ENCODE results near the gene CACNA1G.

Gene CACNA1G

DNA sequence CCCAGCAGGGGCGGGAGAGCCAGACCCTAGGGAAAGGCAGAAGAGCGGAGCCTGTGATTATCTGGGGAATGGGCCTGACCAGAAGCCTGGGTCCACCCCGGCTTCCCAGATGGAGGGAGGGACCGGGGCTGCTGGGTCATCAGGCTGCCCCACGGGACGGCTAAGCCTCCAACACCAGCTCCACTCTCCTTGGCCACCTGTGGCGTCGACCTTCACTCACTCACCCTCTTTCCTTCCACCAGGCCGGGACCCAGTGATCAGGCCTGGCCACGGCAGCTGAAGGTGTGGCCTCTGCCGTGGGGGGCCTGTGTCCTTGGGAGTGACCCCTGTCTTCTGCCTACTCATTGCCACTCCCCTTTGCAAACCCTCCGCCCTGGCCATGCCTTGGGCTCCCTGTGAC is 51.8 kb downstream of the CACNA1G start:
- Mint-ChIP-seq H3K27ac (no peak overlapping the region), H3K9me3 (no peaks in the 10 kb centered on the region), H3K4me3 (no peak overlapping the region), H3K36me3 (ENCODE audit: low read depth) (no peaks in the 10 kb centered on the region), H3K27me3 (peaks cover 3% of the 10 kb centered on the region), H3K4me1 (ENCODE audit: low read depth) (peaks cover 6% of the 10 kb centered on the region)

DNA sequence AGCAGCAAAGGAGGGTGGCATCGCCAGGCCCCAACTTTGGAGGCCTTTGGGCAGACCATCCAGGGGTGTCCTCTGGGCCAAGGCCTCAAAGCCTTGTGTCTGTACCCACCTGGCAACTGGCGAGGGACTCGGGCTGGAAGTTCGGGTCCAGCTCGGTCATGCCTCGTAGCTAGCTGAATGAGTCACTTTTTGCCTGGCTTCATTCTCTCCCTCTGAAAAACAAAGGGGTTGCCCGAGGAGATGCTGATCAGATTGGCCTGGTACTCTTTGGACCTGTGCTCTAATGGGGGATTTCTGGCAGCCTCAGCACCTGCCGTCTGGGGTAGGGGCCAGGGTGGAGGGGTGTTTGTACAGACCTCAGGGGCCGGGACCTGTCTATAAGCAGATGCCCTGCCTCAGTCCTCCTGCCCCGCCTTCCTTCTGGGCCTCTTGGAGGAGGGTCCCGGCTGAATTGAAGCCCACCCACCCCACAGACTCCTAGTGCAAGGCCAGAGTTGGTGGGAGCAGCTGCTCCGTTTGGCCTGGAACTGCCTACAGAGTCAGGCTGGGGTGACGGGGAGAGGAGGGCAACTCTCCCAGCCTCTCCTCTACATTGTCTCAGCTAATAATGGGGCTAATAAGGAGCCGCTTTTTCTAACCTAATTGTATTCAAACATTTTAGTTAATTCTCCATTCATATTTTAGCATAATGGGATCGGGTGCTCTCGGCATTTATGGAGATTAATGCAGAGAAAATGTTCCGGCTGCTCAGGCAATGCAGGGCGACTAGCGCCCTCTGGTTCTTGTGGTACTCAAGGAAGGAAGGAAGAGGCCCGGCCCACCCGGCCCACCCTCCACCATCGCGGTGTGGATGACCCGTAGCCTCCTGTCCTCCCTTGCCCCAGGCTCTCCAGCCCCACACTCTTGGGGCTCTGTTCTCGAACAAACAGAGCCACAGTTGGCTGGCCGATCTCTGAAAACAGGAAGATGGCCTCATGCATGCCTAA is 52.8 kb downstream of the CACNA1G start:
- Mint-ChIP-seq H3K4me3 (no peak overlapping the region), H3K4me1 (ENCODE audit: low read depth) (peaks cover 6% of the 10 kb centered on the region), H3K9me3 (no peaks in the 10 kb centered on the region), H3K27ac (no peak overlapping the region), H3K36me3 (ENCODE audit: low read depth) (no peaks in the 10 kb centered on the region), H3K27me3 (peaks cover 3% of the 10 kb centered on the region)

DNA sequence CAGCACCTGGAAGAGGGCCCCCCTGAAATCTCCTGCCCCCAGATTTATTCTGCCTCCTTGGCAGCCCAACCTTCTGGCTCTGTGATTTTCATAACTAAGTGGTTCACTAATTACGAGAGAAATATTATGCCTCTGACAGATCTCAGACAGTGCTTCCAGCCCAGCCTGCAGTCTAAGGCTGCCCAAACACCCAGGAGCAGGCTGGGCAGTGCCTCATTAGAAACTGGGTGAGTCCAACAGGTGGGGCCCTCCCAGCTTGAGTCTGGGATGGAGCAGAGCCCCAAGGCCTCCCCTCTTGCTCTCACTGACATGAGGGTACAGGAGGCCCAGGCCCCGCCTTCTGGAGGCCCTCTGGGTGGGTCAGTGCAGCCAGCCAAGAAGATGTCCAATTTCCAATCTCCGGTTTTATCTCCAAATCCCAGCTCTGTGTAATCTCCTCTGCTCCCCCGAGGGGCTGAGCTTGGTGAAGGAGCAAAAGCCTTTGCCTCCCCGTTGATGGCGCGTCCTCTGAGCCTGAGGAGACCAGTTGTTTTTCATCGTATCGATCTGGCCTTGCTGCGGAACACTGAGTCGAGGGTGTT is 54.0 kb downstream of the CACNA1G start:
- H3K9me3 Mint-ChIP-seq = no peaks in the 10 kb centered on the region
- peaks cover 3% of the 10 kb centered on the region for H3K27me3 Mint-ChIP-seq
- H3K27ac Mint-ChIP-seq = no peak overlapping the region
- no peaks in the 10 kb centered on the region for H3K36me3 Mint-ChIP-seq (ENCODE audit: low read depth)
- no peak overlapping the region for H3K4me3 Mint-ChIP-seq
- H3K4me1 Mint-ChIP-seq (ENCODE audit: low read depth) = peaks cover 6% of the 10 kb centered on the region

DNA sequence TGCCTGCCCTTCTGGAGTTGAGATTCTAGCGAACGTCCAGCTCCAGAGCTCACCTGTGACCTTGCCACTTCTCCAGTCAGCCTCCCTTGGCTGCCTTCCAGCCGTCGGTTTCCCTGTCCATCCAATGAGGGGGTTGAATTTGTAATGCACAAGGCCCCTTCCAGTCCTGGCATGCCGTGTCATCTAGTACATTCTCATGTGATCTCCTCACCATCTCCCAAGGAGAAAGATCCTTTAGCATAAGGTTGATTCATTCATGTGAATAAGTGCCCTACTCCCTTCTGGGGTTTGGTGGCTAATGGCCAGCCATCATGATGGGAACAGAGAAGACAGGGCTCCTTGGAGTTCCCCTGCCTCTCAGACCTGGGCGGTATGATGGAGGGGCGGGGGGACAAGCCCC is 55.3 kb downstream of the CACNA1G start:
- Mint-ChIP-seq H3K4me3 (no peak overlapping the region), H3K36me3 (ENCODE audit: low read depth) (no peaks in the 10 kb centered on the region), H3K27me3 (peaks cover 3% of the 10 kb centered on the region), H3K27ac (no peak overlapping the region), H3K9me3 (no peaks in the 10 kb centered on the region), H3K4me1 (ENCODE audit: low read depth) (peaks cover 6% of the 10 kb centered on the region)

DNA sequence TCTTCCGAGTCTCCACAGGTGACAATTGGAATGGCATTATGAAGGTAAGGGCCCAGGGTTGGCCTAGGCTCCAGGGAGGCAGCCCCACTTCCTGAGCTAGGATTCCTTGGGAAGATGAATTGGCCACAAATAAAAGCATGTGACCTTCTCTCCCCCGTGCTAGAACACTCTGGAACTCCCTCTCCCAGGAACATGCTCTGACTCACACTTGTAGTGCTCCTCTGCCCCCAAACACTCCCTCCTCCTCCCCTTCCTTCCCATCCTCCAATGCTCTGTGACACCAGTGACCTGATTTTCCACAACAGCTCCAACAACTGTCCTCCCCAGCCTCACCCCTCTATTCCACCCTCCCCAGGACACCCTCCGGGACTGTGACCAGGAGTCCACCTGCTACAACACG is 57.8 kb downstream of the CACNA1G start:
- Mint-ChIP-seq H3K4me1 (ENCODE audit: low read depth) (peaks cover 6% of the 10 kb centered on the region), H3K27me3 (peaks cover 8% of the 10 kb centered on the region), H3K36me3 (ENCODE audit: low read depth) (no peaks in the 10 kb centered on the region)

DNA sequence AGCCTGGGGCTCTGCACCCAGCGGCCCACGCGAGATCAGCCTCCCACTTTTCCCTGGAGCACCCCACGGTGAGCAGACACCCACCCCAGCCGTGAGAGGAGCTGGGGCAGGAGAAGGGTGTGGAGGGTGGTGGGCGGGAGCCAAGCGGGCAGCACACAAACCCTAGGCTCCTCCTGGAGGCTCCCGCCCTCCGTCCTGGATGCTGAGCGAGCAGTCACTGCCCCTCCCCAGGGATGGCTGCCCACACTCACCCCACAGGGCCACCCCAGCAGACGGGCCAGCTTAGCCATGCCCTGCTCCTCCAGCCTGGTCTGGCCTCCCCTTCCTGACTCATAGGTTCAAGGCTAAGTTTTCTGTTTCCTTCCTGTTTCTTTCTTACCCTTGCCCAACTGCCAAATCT is 58.4 kb downstream of the CACNA1G start:
- Mint-ChIP-seq H3K4me3 (no peak overlapping the region), H3K9me3 (no peaks in the 10 kb centered on the region), H3K27me3 (peaks cover 11% of the 10 kb centered on the region), H3K36me3 (ENCODE audit: low read depth) (no peaks in the 10 kb centered on the region), H3K27ac (no peak overlapping the region), H3K4me1 (ENCODE audit: low read depth) (peaks cover 5% of the 10 kb centered on the region)

More for the DNA sequence above, 57.8 kb downstream of the CACNA1G start:
- H3K4me3 Mint-ChIP-seq = no peak overlapping the region
- no peak overlapping the region for H3K27ac Mint-ChIP-seq
- no peaks in the 10 kb centered on the region for H3K9me3 Mint-ChIP-seq

DNA sequence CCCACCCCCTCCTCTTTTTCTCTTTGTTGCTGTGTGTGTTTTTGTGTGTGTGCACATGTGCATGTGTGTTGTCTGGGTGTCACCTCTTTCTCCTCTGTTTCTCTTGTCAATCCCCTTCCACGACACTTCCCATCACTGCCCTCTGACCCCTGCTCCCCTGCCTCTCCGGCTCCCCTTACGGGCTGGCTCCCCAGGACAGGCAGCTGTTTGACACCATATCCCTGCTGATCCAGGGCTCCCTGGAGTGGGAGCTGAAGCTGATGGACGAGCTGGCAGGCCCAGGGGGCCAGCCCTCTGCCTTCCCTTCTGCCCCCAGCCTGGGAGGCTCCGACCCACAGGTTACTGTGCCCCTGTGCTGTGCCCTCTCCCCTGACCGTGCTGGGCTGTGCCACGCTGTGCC is 59.0 kb downstream of the CACNA1G start:
- no peaks in the 10 kb centered on the region for H3K9me3 Mint-ChIP-seq

DNA sequence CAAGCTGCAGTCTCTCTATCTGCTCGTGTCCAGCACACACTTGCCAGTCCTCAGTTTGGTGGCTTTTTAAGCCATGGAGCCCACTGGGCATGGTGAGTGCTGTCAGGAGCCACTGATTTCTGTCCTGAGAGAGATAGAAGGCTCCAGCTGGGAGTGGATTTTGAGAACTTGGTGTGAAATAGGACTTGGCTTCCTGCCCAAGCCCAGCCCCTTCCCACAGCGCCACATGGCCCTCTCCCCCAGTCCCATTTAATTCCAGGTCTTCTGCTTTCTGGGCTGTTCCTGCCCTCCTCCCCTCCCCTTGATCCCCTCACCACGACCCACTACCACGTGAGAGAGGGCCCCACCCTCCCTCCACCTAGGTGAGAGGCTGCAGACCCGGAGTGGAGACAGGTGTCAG is 59.7 kb downstream of the CACNA1G start:
- Mint-ChIP-seq H3K27ac (no peak overlapping the region), H3K36me3 (ENCODE audit: low read depth) (no peaks in the 10 kb centered on the region), H3K27me3 (peaks cover 9% of the 10 kb centered on the region), H3K9me3 (no peaks in the 10 kb centered on the region), H3K4me3 (no peak overlapping the region), H3K4me1 (ENCODE audit: low read depth) (no peaks in the 10 kb centered on the region)

More for the DNA sequence above, 59.0 kb downstream of the CACNA1G start:
- Mint-ChIP-seq H3K36me3 (ENCODE audit: low read depth) (no peaks in the 10 kb centered on the region), H3K27ac (no peak overlapping the region), H3K4me1 (ENCODE audit: low read depth) (no peaks in the 10 kb centered on the region), H3K27me3 (peaks cover 9% of the 10 kb centered on the region), H3K4me3 (no peak overlapping the region)

DNA sequence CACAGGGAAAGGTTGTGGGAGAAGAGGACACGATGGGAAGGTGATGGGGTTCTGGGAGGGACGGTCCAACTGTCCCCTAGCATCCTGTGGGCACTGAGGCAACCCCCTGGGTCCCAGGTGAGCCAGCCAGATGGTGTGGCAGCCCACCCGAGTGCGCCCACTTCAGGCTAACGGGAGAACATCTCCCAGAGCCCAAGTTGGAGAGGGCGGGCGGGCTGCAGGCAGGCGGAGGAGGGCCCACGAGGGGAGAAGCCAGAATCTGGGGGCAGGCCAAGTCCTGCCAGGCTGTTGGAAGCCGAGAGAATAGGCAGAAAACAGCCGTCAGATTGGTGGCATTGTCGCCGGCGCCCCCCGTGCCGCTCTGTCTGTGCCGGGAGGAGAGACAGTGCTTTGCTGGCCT is 60.3 kb downstream of the CACNA1G start:
- no peaks in the 10 kb centered on the region for H3K4me1 Mint-ChIP-seq (ENCODE audit: low read depth)
- H3K4me3 Mint-ChIP-seq = no peak overlapping the region
- peaks cover 9% of the 10 kb centered on the region for H3K27me3 Mint-ChIP-seq
- no peak overlapping the region for H3K27ac Mint-ChIP-seq
- H3K9me3 Mint-ChIP-seq = no peaks in the 10 kb centered on the region
- no peaks in the 10 kb centered on the region for H3K36me3 Mint-ChIP-seq (ENCODE audit: low read depth)

DNA sequence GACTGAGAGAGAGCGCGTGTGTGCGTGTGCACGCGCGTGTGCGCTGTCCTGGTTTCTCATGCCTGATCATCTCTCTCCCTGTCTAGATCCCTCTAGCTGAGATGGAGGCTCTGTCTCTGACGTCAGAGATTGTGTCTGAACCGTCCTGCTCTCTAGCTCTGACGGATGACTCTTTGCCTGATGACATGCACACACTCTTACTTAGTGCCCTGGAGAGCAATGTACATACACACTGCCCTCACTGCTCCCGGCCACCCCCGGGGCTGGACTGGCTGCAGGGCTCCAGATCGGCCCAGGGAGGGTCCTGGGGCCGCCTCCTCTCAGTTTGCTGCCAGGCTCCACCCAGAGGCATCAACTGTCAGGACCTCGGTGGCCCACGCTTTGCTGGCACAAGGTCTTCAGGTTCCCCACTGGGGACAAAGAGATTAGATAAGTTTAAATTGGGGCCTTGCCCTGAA is 61.1 kb downstream of the CACNA1G start:
- H3K27me3 Mint-ChIP-seq = peaks cover 9% of the 10 kb centered on the region
- H3K4me1 Mint-ChIP-seq (ENCODE audit: low read depth) = no peaks in the 10 kb centered on the region
- no peaks in the 10 kb centered on the region for H3K9me3 Mint-ChIP-seq
- H3K27ac Mint-ChIP-seq = no peak overlapping the region
- no peak overlapping the region for H3K4me3 Mint-ChIP-seq
- no peaks in the 10 kb centered on the region for H3K36me3 Mint-ChIP-seq (ENCODE audit: low read depth)

DNA sequence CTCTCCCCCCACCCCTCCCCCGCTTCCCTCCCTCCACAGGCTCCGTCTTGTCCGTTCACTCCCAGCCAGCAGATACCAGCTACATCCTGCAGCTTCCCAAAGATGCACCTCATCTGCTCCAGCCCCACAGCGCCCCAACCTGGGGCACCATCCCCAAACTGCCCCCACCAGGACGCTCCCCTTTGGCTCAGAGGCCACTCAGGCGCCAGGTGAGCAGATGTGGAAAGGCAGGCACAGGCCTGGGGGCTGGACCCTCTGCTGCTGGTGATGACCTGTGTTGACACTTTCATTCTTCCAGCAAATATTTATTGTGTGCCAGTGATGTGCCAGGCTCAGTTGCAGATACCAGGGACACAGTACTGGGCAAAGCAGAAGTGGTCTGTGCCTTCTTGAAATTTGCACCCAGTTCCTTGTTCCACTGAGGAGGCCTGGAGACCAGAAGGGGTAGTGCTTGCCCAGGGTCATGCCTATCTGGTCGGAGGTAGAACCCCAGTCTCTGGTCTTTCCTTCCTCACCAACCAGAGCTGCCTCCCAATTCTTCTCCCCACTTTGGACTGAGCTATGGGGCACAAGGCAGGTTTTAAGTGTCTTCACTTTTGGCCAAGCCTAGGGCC is 63.9 kb downstream of the CACNA1G start:
- Mint-ChIP-seq H3K27ac (no peak overlapping the region), H3K4me1 (ENCODE audit: low read depth) (no peaks in the 10 kb centered on the region), H3K36me3 (ENCODE audit: low read depth) (no peaks in the 10 kb centered on the region), H3K27me3 (peaks cover 25% of the 10 kb centered on the region), H3K9me3 (no peaks in the 10 kb centered on the region), H3K4me3 (no peak overlapping the region)

DNA sequence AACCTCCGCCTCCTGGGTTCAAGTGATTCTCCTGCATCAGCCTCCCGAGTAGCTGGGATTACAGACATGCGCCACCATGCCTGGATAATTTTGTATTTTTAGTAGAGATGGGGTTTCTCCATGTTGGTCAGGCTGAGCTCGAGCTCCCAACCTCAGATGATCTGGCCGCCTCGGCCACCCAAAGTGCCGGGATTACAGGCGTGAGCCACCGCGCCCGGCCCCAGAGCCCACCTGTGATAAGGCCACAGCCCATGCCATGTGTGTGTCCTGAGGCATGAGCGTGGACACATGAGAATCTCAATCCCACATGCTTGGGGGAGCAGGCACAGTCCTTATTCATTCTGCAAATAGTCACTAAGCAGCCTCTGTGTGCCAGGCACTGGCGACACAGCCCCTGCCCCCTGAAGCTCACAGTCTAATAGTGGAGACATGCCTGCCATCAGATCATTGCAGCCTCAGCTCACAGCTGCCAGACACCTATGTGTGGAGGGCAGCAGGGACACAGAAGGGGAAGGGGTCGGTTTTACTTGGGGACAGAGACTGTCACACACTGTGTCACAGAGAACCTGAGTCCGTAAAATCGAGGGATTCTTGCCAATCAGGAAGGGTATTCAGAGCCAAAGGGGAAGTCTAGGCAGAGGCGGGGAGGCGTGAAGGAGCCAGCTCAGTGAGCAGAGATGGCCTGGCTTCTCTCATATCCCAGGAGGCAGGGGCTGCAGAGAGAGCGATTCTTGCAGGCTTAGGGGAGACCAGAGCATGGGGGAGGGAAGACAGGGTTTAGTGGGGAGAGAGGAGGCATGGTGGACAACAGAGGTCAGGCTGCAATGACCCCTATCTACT is 64.7 kb downstream of the CACNA1G start:
- no peaks in the 10 kb centered on the region for H3K9me3 Mint-ChIP-seq
- H3K27me3 Mint-ChIP-seq = peaks cover 26% of the 10 kb centered on the region
- no peaks in the 10 kb centered on the region for H3K36me3 Mint-ChIP-seq (ENCODE audit: low read depth)
- H3K4me3 Mint-ChIP-seq = no peak overlapping the region
- H3K27ac Mint-ChIP-seq = no peak overlapping the region
- no peaks in the 10 kb centered on the region for H3K4me1 Mint-ChIP-seq (ENCODE audit: low read depth)

DNA sequence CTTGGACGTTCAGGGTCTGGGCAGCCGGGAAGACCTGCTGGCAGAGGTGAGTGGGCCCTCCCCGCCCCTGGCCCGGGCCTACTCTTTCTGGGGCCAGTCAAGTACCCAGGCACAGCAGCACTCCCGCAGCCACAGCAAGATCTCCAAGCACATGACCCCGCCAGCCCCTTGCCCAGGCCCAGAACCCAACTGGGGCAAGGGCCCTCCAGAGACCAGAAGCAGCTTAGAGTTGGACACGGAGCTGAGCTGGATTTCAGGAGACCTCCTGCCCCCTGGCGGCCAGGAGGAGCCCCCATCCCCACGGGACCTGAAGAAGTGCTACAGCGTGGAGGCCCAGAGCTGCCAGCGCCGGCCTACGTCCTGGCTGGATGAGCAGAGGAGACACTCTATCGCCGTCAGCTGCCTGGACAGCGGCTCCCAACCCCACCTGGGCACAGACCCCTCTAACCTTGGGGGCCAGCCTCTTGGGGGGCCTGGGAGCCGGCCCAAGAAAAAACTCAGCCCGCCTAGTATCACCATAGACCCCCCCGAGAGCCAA is 65.6 kb downstream of the CACNA1G start:
- Mint-ChIP-seq H3K36me3 (ENCODE audit: low read depth) (no peaks in the 10 kb centered on the region), H3K27ac (no peak overlapping the region), H3K4me3 (no peak overlapping the region)

DNA sequence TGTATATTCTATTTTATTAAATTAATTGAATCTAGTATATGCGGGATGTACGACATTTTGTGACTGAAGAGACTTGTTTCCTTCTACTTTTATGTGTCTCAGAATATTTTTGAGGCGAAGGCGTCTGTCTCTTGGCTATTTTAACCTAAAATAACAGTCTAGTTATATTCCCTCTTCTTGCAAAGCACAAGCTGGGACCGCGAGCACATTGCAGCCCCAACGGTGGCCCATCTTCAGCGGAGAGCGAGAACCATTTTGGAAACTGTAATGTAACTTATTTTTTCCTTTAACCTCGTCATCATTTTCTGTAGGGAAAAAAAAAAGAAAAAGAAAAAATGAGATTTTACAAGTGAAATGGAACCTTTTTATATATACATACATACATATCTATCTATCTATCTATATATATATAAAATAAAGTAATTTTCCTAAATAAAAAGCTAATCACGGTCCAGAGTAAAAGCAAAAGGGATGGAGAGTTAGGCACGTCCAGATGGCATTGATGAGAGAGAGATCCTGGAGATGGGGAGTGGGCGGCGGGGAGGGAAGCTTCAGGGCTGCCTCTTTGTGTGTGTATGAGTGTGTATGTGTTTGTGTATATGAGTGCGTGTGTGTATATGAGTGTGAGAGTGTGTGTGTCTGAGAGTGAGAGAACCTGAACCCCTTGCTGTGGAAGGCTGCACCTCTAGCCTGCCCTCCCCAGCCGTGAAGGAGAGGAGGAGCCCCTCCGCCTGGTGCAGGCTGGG is 66.7 kb downstream of the CACNA1G start:
- H3K36me3 Mint-ChIP-seq (ENCODE audit: low read depth) = no peaks in the 10 kb centered on the region
- no peak overlapping the region for H3K4me3 Mint-ChIP-seq
- H3K27ac Mint-ChIP-seq = peak overlapping the region; percentile 26
- H3K9me3 Mint-ChIP-seq = no peaks in the 10 kb centered on the region
- no peaks in the 10 kb centered on the region for H3K4me1 Mint-ChIP-seq (ENCODE audit: low read depth)
- peaks cover 35% of the 10 kb centered on the region for H3K27me3 Mint-ChIP-seq

More for the DNA sequence above, 65.6 kb downstream of the CACNA1G start:
- Mint-ChIP-seq H3K27me3 (peaks cover 31% of the 10 kb centered on the region), H3K4me1 (ENCODE audit: low read depth) (no peaks in the 10 kb centered on the region), H3K9me3 (no peaks in the 10 kb centered on the region)

All from stimulated activated naive CD8-positive, alpha-beta T cell treated with anti-CD3 and anti-CD28 coated beads, Interleukin-15, Interleukin-2, amounts not matched to agents 100 ng/mL and 50 ng/mL, for 24 hours (primary cell).